Effector memory CD8-positive, alpha-beta T cell (primary cell): ENCODE measurements around the gene ENTHD1.

ENCODE experiments used
- ATAC-seq: fragments of 150-1000 bp; cut with Tn5 transposase; replicated peaks from 2 replicates; pipeline ENCODE4 v1.10.0; 2021; ENCODE audit warnings: mild to moderate bottlenecking, moderate library complexity
- DNase-seq, 3 experiments: peaks; one replicate each; pipeline ENCODE4 v3.0.0; 2021
- H3K27ac Mint-ChIP-seq, 2 donors: one replicate each; pipeline ENCODE4 v1.8.0; 2022; ENCODE audit warnings: mild to moderate bottlenecking in 2 of 2, mixed read lengths in 2 of 2, moderate library complexity in 2 of 2
- H3K27me3 Mint-ChIP-seq, 2 donors: one replicate each; pipeline ENCODE4 v1.8.0; 2022; ENCODE audit warnings: mixed read lengths in 2 of 2
- H3K36me3 Mint-ChIP-seq: one replicate; pipeline ENCODE4 v1.8.0; 2022; ENCODE audit warnings: mild to moderate bottlenecking, moderate library complexity, mixed read lengths; ENCODE audit not compliant: insufficient read depth
- H3K4me1 Mint-ChIP-seq, 2 donors: one replicate each; pipeline ENCODE4 v1.8.0; 2022; ENCODE audit warnings: low read depth in 2 of 2, mixed read lengths in 2 of 2
- H3K4me3 Mint-ChIP-seq, 2 donors: one replicate each; pipeline ENCODE4 v1.8.0; 2022; ENCODE audit warnings: mild to moderate bottlenecking in 2 of 2, mixed read lengths in 2 of 2, moderate library complexity in 2 of 2
- H3K9me3 Mint-ChIP-seq, 2 donors: one replicate each; pipeline ENCODE4 v1.8.0; 2022; ENCODE audit warnings: mixed read lengths in 2 of 2

ENTHD1 gene

GRCh38 chr22:39693943-39694500, 199.5 kb downstream of the ENTHD1 start:
- no peak for ATAC-seq
- Mint-ChIP-seq H3K27ac (no peak overlapping the region), H3K4me3 (no peak overlapping the region), H3K9me3 (no peaks in the 10 kb centered on the region), H3K4me1 (peaks cover 0 to 2% of the 10 kb centered on the region in 2 donors), H3K27me3 (peaks cover 27 to 63% of the 10 kb centered on the region in 2 donors), H3K36me3 (peaks cover 3% of the 10 kb centered on the region)
- no peak for DNase-seq
